Measurements from ENCODE around the gene TEAD1. TPM values are rescaled to one million over a fixed set of nuclear protein-coding genes. Genes with fewer than 3 reads are reported as not detected.
A peak's percentile ranks its signal among the peaks of the same experiment; 100 is the strongest.

The TEAD1 gene
- total and polyA plus RNA-seq, 9 of the 15 experiments (the other 6 are each of a cell fraction or from before 2014, with no cell fraction given), result 1.7 to 17.7 (median 10.8) TPM

DNA sequence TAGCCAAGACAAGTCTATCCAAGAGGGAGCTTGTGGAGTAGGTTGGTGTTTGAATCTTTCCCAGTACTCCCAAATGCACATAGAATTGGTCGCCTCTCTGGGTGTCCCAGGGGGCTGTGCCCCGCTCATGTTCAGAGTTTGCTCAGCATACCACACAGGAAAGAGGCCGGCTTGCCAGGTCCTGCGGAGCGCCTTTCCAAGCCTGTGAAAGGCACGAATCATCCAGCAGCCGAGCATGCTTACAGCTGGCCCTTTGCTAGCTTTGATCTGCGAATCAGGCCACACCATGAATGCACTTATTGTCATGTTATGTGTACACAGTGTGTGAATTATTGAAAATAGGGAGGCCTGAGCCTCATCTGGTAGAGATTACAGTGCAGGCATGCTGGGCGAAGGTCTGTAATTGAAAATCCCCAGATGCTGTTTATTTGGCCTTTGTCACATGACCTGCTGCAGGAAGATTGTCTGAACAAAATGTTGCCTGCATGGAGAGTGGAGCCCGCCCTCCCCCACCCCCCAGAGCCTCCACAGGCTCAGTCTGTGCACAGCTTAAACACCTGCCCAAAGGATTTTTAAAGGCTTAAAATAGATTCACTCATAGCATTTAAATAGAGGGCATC, 171.6 kb downstream of the TEAD1 start (continued):
- TF ChIP-seq, protein P1, sequence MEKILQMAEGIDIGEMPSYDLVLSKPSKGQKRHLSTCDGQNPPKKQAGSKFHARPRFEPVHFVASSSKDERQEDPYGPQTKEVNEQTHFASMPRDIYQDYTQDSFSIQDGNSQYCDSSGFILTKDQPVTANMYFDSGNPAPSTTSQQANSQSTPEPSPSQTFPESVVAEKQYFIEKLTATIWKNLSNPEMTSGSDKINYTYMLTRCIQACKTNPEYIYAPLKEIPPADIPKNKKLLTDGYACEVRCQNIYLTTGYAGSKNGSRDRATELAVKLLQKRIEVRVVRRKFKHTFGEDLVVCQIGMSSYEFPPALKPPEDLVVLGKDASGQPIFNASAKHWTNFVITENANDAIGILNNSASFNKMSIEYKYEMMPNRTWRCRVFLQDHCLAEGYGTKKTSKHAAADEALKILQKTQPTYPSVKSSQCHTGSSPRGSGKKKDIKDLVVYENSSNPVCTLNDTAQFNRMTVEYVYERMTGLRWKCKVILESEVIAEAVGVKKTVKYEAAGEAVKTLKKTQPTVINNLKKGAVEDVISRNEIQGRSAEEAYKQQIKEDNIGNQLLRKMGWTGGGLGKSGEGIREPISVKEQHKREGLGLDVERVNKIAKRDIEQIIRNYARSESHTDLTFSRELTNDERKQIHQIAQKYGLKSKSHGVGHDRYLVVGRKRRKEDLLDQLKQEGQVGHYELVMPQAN (IDR thresholded peaks at IDR 0.05; ENCODE audit: borderline replicate concordance), result no peak
- no peak for TF ChIP-seq SAFB (IDR thresholded peaks at IDR 0.05; ENCODE audit: borderline replicate concordance, low read depth, low read length)

DNA sequence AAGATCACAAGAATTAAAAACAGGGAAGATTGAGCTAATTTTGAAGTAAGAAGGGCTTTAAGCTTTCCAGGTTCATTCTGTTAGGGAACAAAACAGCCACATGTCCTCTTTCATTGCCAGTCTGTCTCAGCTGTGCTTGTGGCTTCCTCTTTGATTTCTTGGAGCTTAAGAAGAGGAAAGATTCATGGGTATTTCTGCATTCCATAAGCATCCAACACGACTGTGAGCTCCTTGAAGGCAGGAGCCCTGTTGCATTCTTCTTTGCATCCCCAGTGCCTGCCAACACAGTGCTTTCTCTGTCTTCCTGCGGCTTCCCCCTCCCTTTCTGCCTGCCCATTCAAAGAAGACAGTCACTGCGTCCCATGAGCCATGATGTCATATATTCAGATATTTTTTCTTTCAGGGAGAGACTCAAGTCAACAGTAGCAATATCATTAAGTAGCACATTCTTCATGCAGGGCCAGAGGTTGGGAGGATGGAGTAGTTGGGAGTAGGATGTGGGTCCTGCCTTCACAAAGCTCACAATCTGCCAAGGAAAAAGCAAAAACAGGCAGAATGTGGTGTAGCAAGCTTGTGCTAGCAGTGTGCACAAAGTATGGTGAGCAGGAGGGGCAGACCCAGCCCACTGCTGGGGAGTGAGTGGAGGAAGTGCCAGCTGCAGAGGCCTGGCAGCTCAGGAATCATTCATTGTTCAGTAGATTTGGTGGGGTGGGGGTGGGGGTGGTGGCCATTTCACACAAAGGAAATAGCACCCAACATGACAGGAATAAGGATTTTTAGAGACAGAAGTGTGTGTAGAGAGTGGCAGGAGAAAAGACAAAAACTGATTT, 172.8 kb downstream of the TEAD1 start:
- Histone ChIP-seq H3K27ac (ENCODE audit: extremely low read depth, low read depth, low read length) (peak overlapping the region; percentile 67), H3K36me3 (ENCODE audit: control insufficient read depth, insufficient read depth, low read length) (no peaks in the 10 kb centered on the region), H3K4me3 (no peak overlapping the region), H3K9me3 (replicated peaks; ENCODE audit: control insufficient read depth, insufficient read depth, low read depth, low read length) (no peaks in the 10 kb centered on the region), H3K79me2 (ENCODE audit: control insufficient read depth, insufficient read depth, low read length) (peaks cover 47% of the 10 kb centered on the region; the same call in 2 of the 3 replicates), H3K9me1 (ENCODE audit: control insufficient read depth, insufficient read depth, low read length) (no peaks in the 10 kb centered on the region), H3K27me3 (ENCODE audit: control insufficient read depth in 2 of 2, insufficient read depth in 2 of 2, low read length in 2 of 2) (no peaks in the 10 kb centered on the region), H3K9ac (ENCODE audit: insufficient read depth in 1 of 2, low read depth in 2 of 2, low read length in 2 of 2) (peak overlapping the region in 1 of 2 experiments; percentile 24; a peak in 1 of 4 replicates), H3K4me2 (ENCODE audit: insufficient read depth, low read length) (no peak overlapping the region), H4K20me1 (replicated peaks; ENCODE audit: control insufficient read depth, insufficient read depth, low read length) (no peaks in the 10 kb centered on the region), H3K4me1 (replicated peaks in 1 of 2; ENCODE audit: control insufficient read depth in 2 of 2, insufficient read depth in 2 of 2, low read length in 2 of 2) (peaks cover 12 to 57% of the 10 kb centered on the region in 2 experiments; a peak in 4 of 5 replicates), H2AFZ (ENCODE audit: low read depth, low read length) (0 out of 2 replicates have a peak overlapping the region, but pooled peaks have one; percentile 37)
- TF ChIP-seq, protein P2, sequence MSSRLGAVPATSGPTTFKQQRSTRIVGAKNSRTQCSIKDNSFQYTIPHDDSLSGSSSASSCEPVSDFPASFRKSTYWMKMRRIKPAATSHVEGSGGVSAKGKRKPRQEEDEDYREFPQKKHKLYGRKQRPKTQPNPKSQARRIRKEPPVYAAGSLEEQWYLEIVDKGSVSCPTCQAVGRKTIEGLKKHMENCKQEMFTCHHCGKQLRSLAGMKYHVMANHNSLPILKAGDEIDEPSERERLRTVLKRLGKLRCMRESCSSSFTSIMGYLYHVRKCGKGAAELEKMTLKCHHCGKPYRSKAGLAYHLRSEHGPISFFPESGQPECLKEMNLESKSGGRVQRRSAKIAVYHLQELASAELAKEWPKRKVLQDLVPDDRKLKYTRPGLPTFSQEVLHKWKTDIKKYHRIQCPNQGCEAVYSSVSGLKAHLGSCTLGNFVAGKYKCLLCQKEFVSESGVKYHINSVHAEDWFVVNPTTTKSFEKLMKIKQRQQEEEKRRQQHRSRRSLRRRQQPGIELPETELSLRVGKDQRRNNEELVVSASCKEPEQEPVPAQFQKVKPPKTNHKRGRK (tag; IDR thresholded peaks at IDR 0.05), result no peak
- TF ChIP-seq ZNF316 (IDR thresholded peaks at IDR 0.05), result peak; percentile 41; the same call in 1 of the 2 replicates
- TF ChIP-seq KDM5B (IDR thresholded peaks at IDR 0.05; ENCODE audit: insufficient replicate concordance, low read depth, low read length), result no peak
- 0 out of 2 replicates have a peak, but pooled peaks have one; percentile 2 for TF ChIP-seq GABPA (tag; conservative IDR thresholded peaks at IDR 0.05; ENCODE audit: low read depth)
- TF ChIP-seq MEF2A (IDR thresholded peaks at IDR 0.05; ENCODE audit: control insufficient read depth, low read depth, low read length), result no peak
- peak; percentile 37 for TF ChIP-seq ATF3 (IDR thresholded peaks at IDR 0.05)
- TF ChIP-seq ATF3 (CRISPR knock-in tag; conservative IDR thresholded peaks at IDR 0.05), result no peak
- TF ChIP-seq, protein P3, sequence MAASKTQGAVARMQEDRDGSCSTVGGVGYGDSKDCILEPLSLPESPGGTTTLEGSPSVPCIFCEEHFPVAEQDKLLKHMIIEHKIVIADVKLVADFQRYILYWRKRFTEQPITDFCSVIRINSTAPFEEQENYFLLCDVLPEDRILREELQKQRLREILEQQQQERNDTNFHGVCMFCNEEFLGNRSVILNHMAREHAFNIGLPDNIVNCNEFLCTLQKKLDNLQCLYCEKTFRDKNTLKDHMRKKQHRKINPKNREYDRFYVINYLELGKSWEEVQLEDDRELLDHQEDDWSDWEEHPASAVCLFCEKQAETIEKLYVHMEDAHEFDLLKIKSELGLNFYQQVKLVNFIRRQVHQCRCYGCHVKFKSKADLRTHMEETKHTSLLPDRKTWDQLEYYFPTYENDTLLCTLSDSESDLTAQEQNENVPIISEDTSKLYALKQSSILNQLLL (CRISPR knock-in tag; IDR thresholded peaks at IDR 0.05; ENCODE audit: borderline replicate concordance), result no peak
- CTCF ChIA-PET (ENCODE audit: low intra/inter-chr PET ratio), result no interaction called here
- in situ Hi-C loops (cut with MboI) (no loop called here), intact Hi-C loops (cut with micrococcal nuclease) (no loop called here)
- WGBS (ENCODE audit: insufficient coverage, low coverage, missing lambda C conversion rate), result 63% methylated on average over 3 of the region's 3 CpGs
- POLR2A ChIA-PET, result interaction anchor here (0.8 to 1.5 kb wide), 4 partner anchors 10 to 31 kb away, joined by 3 to 7 read pairs (median 5); no protein-coding TSS in a partner anchor
- no peak for ATAC-seq
- DNase-seq (ENCODE audit: extremely low read depth in 1 of 4, low spot score in 3 of 4), result no peak
- BruUV-seq (replicated peaks), result no TSS peak
- FAIRE-seq, result no peak
